HG03460 (cell line): Measurements from ENCODE around the gene ZNF665.
"Not testable (repeated sequence)": the region's sequence is repeated elsewhere in the genome, so short reads cannot be mapped to it uniquely, and the experiment has no call there.

Experiments used
- ATAC-seq: cut with Tn5 transposase; IDR thresholded peaks from one replicate; pipeline ENCODE4 v1.9.1; 2021; ENCODE audit not compliant: unreplicated experiment

The ZNF665 gene

DNA sequence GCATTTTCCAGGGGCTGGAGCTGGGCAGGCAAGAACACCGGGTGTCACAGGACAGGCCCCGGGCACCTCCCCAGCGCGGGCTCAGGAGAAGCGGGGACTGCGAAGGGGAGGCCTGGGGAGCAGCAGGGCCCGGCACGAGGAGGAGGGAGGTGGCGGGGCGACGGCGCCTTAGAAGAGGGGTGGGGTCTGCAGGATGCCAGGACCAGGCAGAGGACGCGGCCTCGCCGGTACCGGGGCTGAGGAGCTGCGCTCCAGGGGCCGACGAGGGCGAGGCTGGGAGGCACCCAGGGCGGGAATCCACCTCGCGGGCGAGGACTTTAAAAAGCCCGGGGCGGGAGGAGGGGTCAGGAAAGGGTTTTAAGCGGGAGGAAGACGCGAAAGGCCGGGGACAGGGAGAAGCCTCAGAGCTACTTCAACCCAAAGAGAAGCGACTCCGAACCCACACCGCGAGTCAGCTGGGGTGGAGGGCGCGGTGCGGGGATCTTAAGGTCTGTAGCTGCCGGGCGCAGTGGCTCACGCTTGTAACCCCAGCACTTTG, 35.0 kb downstream of the ZNF665 start:
- ATAC-seq, result no peak

DNA sequence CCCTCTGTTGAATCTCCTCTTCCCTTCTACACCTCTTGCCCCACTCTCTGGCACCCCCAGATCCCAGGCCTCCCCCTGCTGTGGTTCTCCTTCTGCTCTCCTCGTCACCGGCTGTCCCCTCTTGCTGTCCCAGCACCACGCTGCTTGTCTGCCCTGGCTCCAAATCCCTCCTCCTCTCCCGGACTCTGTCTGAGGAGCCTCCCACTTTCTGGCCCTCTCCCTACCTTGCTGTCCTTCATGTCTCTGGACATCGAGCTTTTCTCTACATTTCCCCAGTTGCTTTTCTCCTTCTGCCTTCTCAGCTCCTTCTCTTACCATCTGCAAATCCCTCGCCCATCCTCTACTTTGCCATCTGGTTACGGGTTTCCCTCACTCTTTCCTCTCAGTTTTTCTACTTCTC, 35.5 kb downstream of the ZNF665 start:
- no peak for ATAC-seq

- no peak for ATAC-seq
These were observed 36.3 kb downstream of the ZNF665 start for GRCh38 chr19:53156850-53157249.

DNA sequence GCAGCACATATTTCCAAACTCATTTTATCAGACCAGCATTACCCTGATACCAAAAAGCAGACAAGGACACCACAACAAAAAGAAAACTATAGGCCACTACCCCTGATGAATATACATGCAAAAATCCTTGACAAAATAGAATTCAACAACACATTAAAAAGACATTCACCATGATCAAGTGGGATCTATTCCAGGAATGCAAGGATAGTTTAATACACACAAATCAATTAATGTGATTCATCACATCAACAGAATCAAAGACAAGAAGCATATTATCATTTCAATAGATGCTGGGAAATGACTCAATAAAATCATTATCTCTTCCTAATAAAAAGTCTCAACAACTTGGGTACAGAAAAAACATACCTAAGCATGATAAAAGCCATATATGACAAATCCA, 45.5 kb downstream of the ZNF665 start:
- no peak for ATAC-seq

DNA sequence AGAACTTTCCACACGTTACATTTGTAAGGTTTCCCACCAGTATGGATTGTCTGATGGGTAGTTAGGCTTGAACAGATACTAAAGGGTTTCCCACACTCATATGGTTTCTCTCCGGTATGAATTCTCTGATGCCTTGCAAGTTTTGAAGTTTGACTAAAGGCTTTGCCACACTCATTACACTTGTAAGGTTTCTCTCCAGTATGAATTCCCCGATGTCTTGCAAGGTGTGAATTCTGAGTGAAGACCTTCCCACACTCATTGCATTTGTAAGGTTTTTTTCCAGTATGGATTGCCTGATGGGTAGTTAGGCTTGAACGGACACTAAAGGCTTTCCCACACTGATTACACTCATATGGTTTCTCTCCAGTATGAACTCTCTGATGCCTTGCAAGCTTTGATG, 52.8 kb downstream of the ZNF665 start:
- no peak for ATAC-seq

DNA sequence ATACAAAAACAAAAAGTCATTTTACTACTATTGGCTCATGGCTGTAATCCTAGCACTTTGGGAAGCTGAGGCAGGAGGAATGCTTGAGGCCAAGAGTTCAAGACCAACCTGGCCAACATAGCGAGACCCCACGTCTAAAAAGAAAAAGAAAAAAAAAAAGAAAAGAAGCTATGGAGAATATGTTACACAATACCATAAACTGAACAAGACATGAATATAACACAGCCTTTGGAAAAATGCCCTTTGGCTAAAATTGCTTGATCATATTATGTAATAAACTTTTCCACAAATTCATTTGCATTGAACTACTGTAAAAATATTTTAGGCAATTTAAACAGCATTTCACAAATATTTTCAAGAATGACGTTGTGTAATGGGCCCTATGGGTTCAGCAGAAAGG, 56.7 kb downstream of the ZNF665 start:
- ATAC-seq, result no peak

GRCh38 chr19:53132141-53132991, 60.8 kb downstream of the ZNF665 start, which contains the start of gene ZNF415:
TSS of gene ZNF415 (minus strand) at chr19:53132910. CDS start at chr19:53122676, 10,234 bp downstream.
- no peak for ATAC-seq

GRCh38 chr19:53131727-53132126, 61.4 kb downstream of the ZNF665 start:
- no peak for ATAC-seq

GRCh38 chr19:53131085-53131590, 62.0 kb downstream of the ZNF665 start:
- ATAC-seq, result no peak

- no peak for ATAC-seq
These were observed 62.7 kb downstream of the ZNF665 start for GRCh38 chr19:53130506-53130905.

GRCh38 chr19:53126733-53127526, 66.2 kb downstream of the ZNF665 start:
- not testable (repeated sequence) for ATAC-seq

- ATAC-seq, result no peak
These were observed 69.8 kb downstream of the ZNF665 start for GRCh38 chr19:53123400-53123799.
